CD4-positive, alpha-beta T cell treated with Interleukin-6 for 4 hours (primary cell): Measurements from ENCODE around the gene PREPL.
"Not testable (repeated sequence)": the region's sequence is repeated elsewhere in the genome, so short reads cannot be mapped to it uniquely, and the experiment has no call there.

Experiments used
- DNase-seq: peaks from one replicate; pipeline ENCODE4 v3.0.0-alpha.2; 2020; ENCODE audit warnings: mixed read lengths

PREPL gene

GRCh38 chr2:44347526-44347925 is 13.8 kb downstream of the PREPL start:
- no peak for DNase-seq

- peak; percentile 28 for DNase-seq
Observed at GRCh38 chr2:44342854-44343253, 18.4 kb downstream of the PREPL start.

GRCh38 chr2:44335806-44336538 is 25.3 kb downstream of the PREPL start:
- DNase-seq = no peak

- no peak for DNase-seq
Observed at GRCh38 chr2:44333994-44334393, 27.3 kb downstream of the PREPL start.

GRCh38 chr2:44330801-44331200 is 30.5 kb downstream of the PREPL start:
- DNase-seq = no peak

GRCh38 chr2:44329343-44329742 is 32.0 kb downstream of the PREPL start:
- no peak for DNase-seq

- no peak for DNase-seq
Observed at GRCh38 chr2:44328750-44329149, 32.5 kb downstream of the PREPL start.

- DNase-seq = no peak
Observed at GRCh38 chr2:44326548-44327264, 34.6 kb downstream of the PREPL start.

- DNase-seq = no peak
Observed at GRCh38 chr2:44325897-44326296, 35.4 kb downstream of the PREPL start.

- DNase-seq = no peak
Observed at GRCh38 chr2:44324971-44325426, 36.3 kb downstream of the PREPL start.

- no peak for DNase-seq
Observed at GRCh38 chr2:44321360-44321759, 39.9 kb downstream of the PREPL start.

GRCh38 chr2:44320832-44321231 is 40.5 kb downstream of the PREPL start:
- no peak for DNase-seq

- DNase-seq = no peak
Observed at GRCh38 chr2:44315945-44316344, 45.3 kb downstream of the PREPL start.

- no peak for DNase-seq
Observed at GRCh38 chr2:44314362-44314761, 46.9 kb downstream of the PREPL start.

GRCh38 chr2:44310287-44310686 is 51.0 kb downstream of the PREPL start:
- no peak for DNase-seq

GRCh38 chr2:44305882-44306281 is 55.4 kb downstream of the PREPL start:
- no peak for DNase-seq

GRCh38 chr2:44304258-44304657 is 57.0 kb downstream of the PREPL start:
- DNase-seq = no peak

- DNase-seq = not testable (repeated sequence)
Observed at GRCh38 chr2:44303766-44304165, 57.5 kb downstream of the PREPL start.

GRCh38 chr2:44301111-44301510 is 60.2 kb downstream of the PREPL start:
- DNase-seq = no peak

- DNase-seq = no peak
Observed at GRCh38 chr2:44299635-44300034, 61.7 kb downstream of the PREPL start.

- DNase-seq = no peak
Observed at GRCh38 chr2:44297431-44297830, 63.9 kb downstream of the PREPL start.

- no peak for DNase-seq
Observed at GRCh38 chr2:44296653-44297052, 64.6 kb downstream of the PREPL start.

- peak; percentile 27 for DNase-seq
Observed at GRCh38 chr2:44295633-44296359, 65.5 kb downstream of the PREPL start.

- no peak for DNase-seq
Observed at GRCh38 chr2:44295113-44295512, 66.2 kb downstream of the PREPL start.
